ENCODE measurements around the gene ATP6V1B1.

ATP6V1B1 gene

GRCh38 chr2:70977605-70978205, 42.0 kb downstream of the ATP6V1B1 start:
- DNase-seq: peak; percentile 39

- peak; percentile 43 for DNase-seq
These were observed 42.9 kb downstream of the ATP6V1B1 start, which contains the start of gene ANKRD53 for GRCh38 chr2:70978341-70979179. Gene ANKRD53, plus strand, starts transcription at chr2:70978630. Its CDS starts 16 bp downstream, at chr2:70978646.

- DNase-seq: no peak
These were observed 43.4 kb downstream of the ATP6V1B1 start for GRCh38 chr2:70979180-70979488.

GRCh38 chr2:70979626-70980025, 43.9 kb downstream of the ATP6V1B1 start:
- DNase-seq: peak; percentile 11

GRCh38 chr2:70981421-70981820, 45.7 kb downstream of the ATP6V1B1 start:
- peak; percentile 1 for DNase-seq

GRCh38 chr2:70981866-70982810, 46.4 kb downstream of the ATP6V1B1 start:
- DNase-seq: peak; percentile 11

- peak; percentile 2 for DNase-seq
These were observed 47.3 kb downstream of the ATP6V1B1 start for GRCh38 chr2:70982971-70983370.

- DNase-seq: peak; percentile 8
These were observed 48.0 kb downstream of the ATP6V1B1 start for GRCh38 chr2:70983506-70984227.

GRCh38 chr2:70984228-70984575, 48.5 kb downstream of the ATP6V1B1 start:
- DNase-seq: no peak

GRCh38 chr2:70984576-70985282, 49.0 kb downstream of the ATP6V1B1 start:
- peak; percentile 86 for DNase-seq

GRCh38 chr2:70985283-70985688, 49.6 kb downstream of the ATP6V1B1 start:
- DNase-seq: no peak

- no peak for DNase-seq
These were observed 50.3 kb downstream of the ATP6V1B1 start for GRCh38 chr2:70985956-70986355.

- DNase-seq: peak; percentile 10
These were observed 50.9 kb downstream of the ATP6V1B1 start for GRCh38 chr2:70986499-70987189.

- DNase-seq: no peak
These were observed 51.7 kb downstream of the ATP6V1B1 start for GRCh38 chr2:70987386-70987785.

- no peak for DNase-seq
These were observed 52.5 kb downstream of the ATP6V1B1 start for GRCh38 chr2:70988151-70988550.

- DNase-seq: no peak
These were observed 53.3 kb downstream of the ATP6V1B1 start for GRCh38 chr2:70988726-70989648.

GRCh38 chr2:70990216-70990615, 54.5 kb downstream of the ATP6V1B1 start:
- DNase-seq: no peak

- no peak for DNase-seq
These were observed 55.4 kb downstream of the ATP6V1B1 start for GRCh38 chr2:70991142-70991541.

GRCh38 chr2:70991742-70992141, 56.0 kb downstream of the ATP6V1B1 start:
- DNase-seq: no peak
